Keratinocyte (primary cell): ENCODE data around the gene MAX. TPM values are rescaled to one million over a fixed set of nuclear protein-coding genes. Genes with fewer than 3 reads are reported as not detected.
"Not testable (repeated sequence)": the region's sequence is repeated elsewhere in the genome, so short reads cannot be mapped to it uniquely, and the experiment has no call there.

Source experiments
- DNase-seq: peaks from one replicate; pipeline ENCODE4 v3.0.0-alpha.2; 2011; ENCODE audit warnings: low read depth, missing footprints, low spot score
- FAIRE-seq: peaks from 2 replicates; lab custom pipeline; 2011; peaks lifted over from hg19 to GRCh38; lab: Jason Lieb, UNC
- H2AFZ ChIP-seq: 2 replicates; pipeline ENCODE4 v1.6.0; 2012; ENCODE audit warnings: low read length, control low read depth, inconsistent platforms; ENCODE audit not compliant: control insufficient read depth
- H3K27ac ChIP-seq: 2 replicates; pipeline ENCODE4 v1.5.1; 2011; ENCODE audit warnings: low read length; ENCODE audit not compliant: control insufficient read depth, insufficient read depth
- H3K27me3 ChIP-seq: 3 replicates; pipeline ENCODE4 v1.6.0; 2011; ENCODE audit warnings: low read length; ENCODE audit not compliant: control insufficient read depth, insufficient read depth; ENCODE audit errors: extremely low read depth
- H3K36me3 ChIP-seq, 2 experiments: 2 replicates in 1 of 2; 3 replicates in 1 of 2; pipeline ENCODE4 v1.5.1; 2011; ENCODE audit warnings: low read length in 2 of 2, mild to moderate bottlenecking in 1 of 2; ENCODE audit not compliant: control insufficient read depth in 2 of 2, insufficient read depth in 2 of 2; ENCODE audit errors: extremely low read depth in 1 of 2
- H3K4me1 ChIP-seq: 3 replicates; pipeline ENCODE4 v1.5.1; 2011; ENCODE audit warnings: low read length; ENCODE audit not compliant: control insufficient read depth, insufficient read depth; ENCODE audit errors: extremely low read depth
- H3K4me2 ChIP-seq: 3 replicates; pipeline ENCODE4 v1.6.0; 2011; ENCODE audit warnings: low read depth, low read length; ENCODE audit not compliant: control insufficient read depth, insufficient read depth; ENCODE audit errors: extremely low read depth
- H3K4me3 ChIP-seq, 3 experiments: fragments of 200-600 bp in 1 of 3; sonication (generic) in 1 of 3; 2 replicates in 2 of 3; 3 replicates in 1 of 3; pipeline ENCODE4 v1.5.1; 2011 to 2016; ENCODE audit warnings: low read length in 3 of 3, mild to moderate bottlenecking in 3 of 3, control low read depth in 2 of 3, inconsistent platforms in 1 of 3, low read depth in 1 of 3, mixed read lengths in 1 of 3, mixed run types in 1 of 3, moderate library complexity in 1 of 3; ENCODE audit not compliant: control insufficient read depth in 2 of 3, insufficient read depth in 2 of 3; ENCODE audit errors: extremely low read depth in 1 of 3
- H3K79me2 ChIP-seq: 2 replicates; pipeline ENCODE4 v1.6.0; 2012; ENCODE audit warnings: low read length; ENCODE audit not compliant: control insufficient read depth, insufficient read depth
- H3K9ac ChIP-seq: 3 replicates; pipeline ENCODE4 v1.6.0; 2011; ENCODE audit warnings: low read length; ENCODE audit not compliant: control insufficient read depth, insufficient read depth; ENCODE audit errors: extremely low read depth
- H3K9me1 ChIP-seq: 3 replicates; pipeline ENCODE4 v1.6.0; 2011; ENCODE audit warnings: low read length; ENCODE audit not compliant: control insufficient read depth, insufficient read depth; ENCODE audit errors: extremely low read depth
- H3K9me3 ChIP-seq: 2 replicates; pipeline ENCODE4 v1.5.1; 2012; ENCODE audit warnings: low read depth, low read length; ENCODE audit not compliant: control insufficient read depth
- H4K20me1 ChIP-seq: 3 replicates; pipeline ENCODE4 v1.6.0; 2011; ENCODE audit warnings: low read length; ENCODE audit not compliant: control insufficient read depth, insufficient read depth; ENCODE audit errors: extremely low read depth
- EZH2 ChIP-seq: IDR thresholded peaks from one replicate; pipeline ENCODE4 v1.6.1; 2012; ENCODE audit warnings: inconsistent platforms, mild to moderate bottlenecking, low read length, moderate library complexity
- dilution Hi-C: fragments of 300-500 bp; cut with MboI; formaldehyde crosslinking; loops from one replicate; pipeline ENCODE4 v1.7.0; 2020; ENCODE audit warnings: low sequenced_read_pairs; ENCODE audit not compliant: extremely low pct_ligation_motif_present
- polyA plus RNA-seq, 5 experiments: library from polyadenylated mRNA; depleted of rRNA in 3 of 5; stranded (reverse) in 3 of 5; stranded (forward) in 1 of 5; unstranded in 1 of 5; fragments of >200 nt; gene quantifications; 1 replicate in 1 of 5; 2 replicates in 3 of 5; 3 replicates in 1 of 5; pipeline versions ENCODE4 v1.2.1 to v1.2.3, GENCODE V29; 2011 to 2012; ENCODE audit warnings: missing spikeins in 2 of 5, low read depth in 1 of 5, low replicate concordance in 1 of 5
- TF ChIP-seq, protein P1 (sequence below), 3 experiments: IDR thresholded peaks in 1 of 3; conservative IDR thresholded peaks in 1 of 3; optimal IDR thresholded peaks in 1 of 3; 2 replicates in 2 of 3; 3 replicates in 1 of 3; pipeline versions ENCODE3 to v1.5.1; 2011; ENCODE audit warnings: low read length in 3 of 3, mild to moderate bottlenecking in 3 of 3, moderate library complexity in 2 of 3, control low read depth in 1 of 3, inconsistent platforms in 1 of 3; ENCODE audit not compliant: insufficient read depth in 2 of 3; ENCODE audit errors: extremely low read depth in 1 of 3

MAX gene
- polyA plus RNA-seq, 1 donor (not counting 4 experiments of a cell fraction or from before 2014, with no cell fraction given): 65.2 TPM

DNA sequence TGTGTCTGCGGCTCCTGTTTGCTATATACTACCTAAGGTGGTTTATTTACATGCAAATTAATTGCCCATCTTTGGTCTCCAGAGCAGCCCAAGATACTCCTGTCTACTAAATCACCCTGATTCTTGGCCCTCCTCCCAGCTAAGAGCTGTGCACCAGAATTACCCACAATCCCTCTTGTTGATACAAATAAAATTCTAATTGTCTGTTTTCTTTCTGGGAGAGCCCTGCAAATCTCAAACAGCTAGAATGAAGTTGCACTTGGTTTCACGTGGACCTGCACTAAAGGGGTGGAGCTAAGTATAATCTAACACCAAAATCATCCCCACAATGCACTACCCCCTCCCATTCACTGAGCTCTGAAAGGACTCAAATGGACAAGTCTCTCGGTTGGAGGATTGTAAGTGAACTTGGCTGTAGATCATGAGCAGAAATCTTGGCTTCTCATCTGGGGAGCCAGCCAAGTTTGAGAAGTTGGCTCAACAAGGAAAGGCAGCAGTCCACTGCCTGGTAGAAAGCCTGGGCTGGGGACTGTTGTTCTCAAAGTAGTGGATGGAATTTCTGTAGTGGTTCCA is 6.6 kb downstream of the MAX start:
- peaks cover 61% of the 10 kb centered on the region for H3K79me2 ChIP-seq
- H3K9me3 ChIP-seq: no peaks in the 10 kb centered on the region

DNA sequence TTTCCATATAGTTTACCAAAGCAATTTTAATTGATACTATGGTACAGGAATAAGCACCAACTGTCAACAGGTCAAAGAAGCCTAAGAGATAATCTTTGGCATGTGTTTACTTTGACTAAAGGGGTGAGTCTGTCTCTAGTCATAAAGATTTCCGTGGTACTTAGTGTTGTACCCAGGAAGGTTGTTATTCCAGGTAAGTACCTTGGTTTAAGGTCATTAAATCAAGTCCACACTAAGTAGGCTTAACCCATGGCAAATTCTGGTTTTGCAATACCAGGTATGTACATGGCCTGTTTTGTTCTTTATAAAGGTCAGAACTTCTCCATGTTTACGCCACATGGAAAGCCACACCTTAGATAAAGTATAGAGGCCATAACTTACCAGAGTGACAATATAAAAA is 10.0 kb downstream of the MAX start:
- peaks cover 44 to 53% of the 10 kb centered on the region in 2 experiments for H3K36me3 ChIP-seq
- no peak overlapping the region for H3K27ac ChIP-seq
- peaks cover 3% of the 10 kb centered on the region for H4K20me1 ChIP-seq
- no peak overlapping the region for H3K4me3 ChIP-seq
- TF ChIP-seq EZH2: no peak
- TF ChIP-seq, protein P1, sequence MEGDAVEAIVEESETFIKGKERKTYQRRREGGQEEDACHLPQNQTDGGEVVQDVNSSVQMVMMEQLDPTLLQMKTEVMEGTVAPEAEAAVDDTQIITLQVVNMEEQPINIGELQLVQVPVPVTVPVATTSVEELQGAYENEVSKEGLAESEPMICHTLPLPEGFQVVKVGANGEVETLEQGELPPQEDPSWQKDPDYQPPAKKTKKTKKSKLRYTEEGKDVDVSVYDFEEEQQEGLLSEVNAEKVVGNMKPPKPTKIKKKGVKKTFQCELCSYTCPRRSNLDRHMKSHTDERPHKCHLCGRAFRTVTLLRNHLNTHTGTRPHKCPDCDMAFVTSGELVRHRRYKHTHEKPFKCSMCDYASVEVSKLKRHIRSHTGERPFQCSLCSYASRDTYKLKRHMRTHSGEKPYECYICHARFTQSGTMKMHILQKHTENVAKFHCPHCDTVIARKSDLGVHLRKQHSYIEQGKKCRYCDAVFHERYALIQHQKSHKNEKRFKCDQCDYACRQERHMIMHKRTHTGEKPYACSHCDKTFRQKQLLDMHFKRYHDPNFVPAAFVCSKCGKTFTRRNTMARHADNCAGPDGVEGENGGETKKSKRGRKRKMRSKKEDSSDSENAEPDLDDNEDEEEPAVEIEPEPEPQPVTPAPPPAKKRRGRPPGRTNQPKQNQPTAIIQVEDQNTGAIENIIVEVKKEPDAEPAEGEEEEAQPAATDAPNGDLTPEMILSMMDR (optimal IDR thresholded peaks at IDR 0.05 in 1 of 3, IDR thresholded peaks at IDR 0.05 in 1 of 3, conservative IDR thresholded peaks at IDR 0.05 in 1 of 3; ENCODE audit: extremely low read depth in 1 of 3, insufficient read depth in 2 of 3, low read length in 3 of 3): no peak
- H3K79me2 ChIP-seq: peaks cover 54% of the 10 kb centered on the region
- FAIRE-seq (no peak), DNase-seq (no peak)
- H3K9me3 ChIP-seq: no peaks in the 10 kb centered on the region
- H3K9me1 ChIP-seq: peaks cover 2% of the 10 kb centered on the region
- dilution Hi-C loops: no loop called here
- no peaks in the 10 kb centered on the region for H3K27me3 ChIP-seq
- H2AFZ ChIP-seq: no peak overlapping the region
- H3K9ac ChIP-seq: no peak overlapping the region
- H3K4me2 ChIP-seq: no peak overlapping the region
- H3K4me1 ChIP-seq: peaks cover 9% of the 10 kb centered on the region

More for the DNA sequence above, 6.6 kb downstream of the MAX start:
- dilution Hi-C loops: no loop called here
- no peak for FAIRE-seq
- no peak for DNase-seq
- Histone ChIP-seq H3K36me3 (peaks cover 31 to 41% of the 10 kb centered on the region in 2 experiments), H3K4me3 (no peak overlapping the region), H4K20me1 (peaks cover 3% of the 10 kb centered on the region), H2AFZ (no peak overlapping the region), H3K27me3 (no peaks in the 10 kb centered on the region), H3K27ac (no peak overlapping the region), H3K4me2 (no peak overlapping the region), H3K4me1 (peaks cover 15% of the 10 kb centered on the region), H3K9ac (no peak overlapping the region), H3K9me1 (peaks cover 2% of the 10 kb centered on the region)
- TF ChIP-seq, protein P1 (optimal IDR thresholded peaks at IDR 0.05 in 1 of 3, IDR thresholded peaks at IDR 0.05 in 1 of 3, conservative IDR thresholded peaks at IDR 0.05 in 1 of 3; ENCODE audit: extremely low read depth in 1 of 3, insufficient read depth in 2 of 3, low read length in 3 of 3): no peak
- TF ChIP-seq EZH2: no peak

DNA sequence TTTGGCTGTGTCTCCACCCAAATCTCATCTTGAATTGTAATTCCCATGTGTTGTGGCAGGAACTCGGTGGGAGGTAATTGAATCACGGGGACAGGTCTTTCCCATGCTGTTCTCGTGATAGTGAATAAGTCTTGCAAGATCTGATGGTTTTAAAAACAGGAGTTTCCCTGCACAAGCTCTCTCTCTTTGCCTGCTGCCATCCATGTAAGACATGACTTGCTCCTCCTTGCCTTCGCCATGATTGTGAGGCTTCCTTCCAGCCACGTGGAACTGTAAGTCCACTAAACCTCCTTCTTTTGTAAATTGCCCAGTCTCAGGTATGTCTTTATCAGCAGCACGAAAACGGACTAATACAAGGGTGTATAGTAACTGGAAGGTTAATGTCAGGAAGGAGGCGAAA is 14.5 kb downstream of the MAX start:
- H3K27ac ChIP-seq, H4K20me1 ChIP-seq, H3K4me1 ChIP-seq, H3K9ac ChIP-seq, DNase-seq, H2AFZ ChIP-seq, dilution Hi-C loops, H3K4me2 ChIP-seq, H3K4me3 ChIP-seq, H3K9me3 ChIP-seq, FAIRE-seq, H3K27me3 ChIP-seq, H3K9me1 ChIP-seq: not testable (repeated sequence)
- peaks cover 39 to 41% of the 10 kb centered on the region in 2 experiments for H3K36me3 ChIP-seq
- peaks cover 36% of the 10 kb centered on the region for H3K79me2 ChIP-seq

DNA sequence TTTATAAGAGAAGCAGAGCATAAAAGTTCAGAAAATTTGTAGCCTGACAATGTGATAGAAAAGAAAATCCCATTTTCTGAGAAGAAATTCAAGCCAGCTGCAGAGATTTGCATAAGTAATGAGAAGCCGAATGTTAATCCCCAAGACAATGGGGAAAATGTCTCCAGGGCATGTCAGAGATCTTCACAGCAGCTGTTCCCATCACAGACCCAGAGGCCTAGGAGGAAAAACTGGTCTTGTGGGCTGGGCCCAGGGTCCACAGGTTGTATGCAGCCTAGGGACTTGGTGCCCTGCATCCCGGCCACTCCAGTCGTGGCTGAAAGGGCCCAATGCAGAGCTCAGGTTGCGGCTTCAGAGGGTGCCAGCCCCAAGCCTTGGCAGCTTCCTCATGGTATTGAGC is 15.6 kb downstream of the MAX start:
- H3K27me3 ChIP-seq, H3K27ac ChIP-seq, FAIRE-seq, H3K9me3 ChIP-seq, H4K20me1 ChIP-seq, DNase-seq, H2AFZ ChIP-seq, H3K9ac ChIP-seq, H3K4me3 ChIP-seq, H3K4me2 ChIP-seq, H3K9me1 ChIP-seq, dilution Hi-C loops, H3K4me1 ChIP-seq: not testable (repeated sequence)
- Histone ChIP-seq H3K36me3 (peaks cover 34 to 45% of the 10 kb centered on the region in 2 experiments), H3K79me2 (peaks cover 42% of the 10 kb centered on the region)
